Endothelial cell of umbilical vein (primary cell): ENCODE results near the gene GALNT8. TPM values are rescaled to one million over a fixed set of nuclear protein-coding genes. Genes with fewer than 3 reads are reported as not detected.

Source experiments
- BruUV-seq: library from RNA; stranded (reverse); fragments of 400-500 nt; replicated peaks from 2 replicates; lab custom pipeline; 2021; lab: Mats Ljungman, UMichigan
- CTCF ChIA-PET: fragments of 300-600, 350-600 bp; sonication (Branson Sonifier 250); formaldehyde crosslinking; loops from one replicate; lab custom pipeline; 2021; ENCODE audit warnings: antibody characterized with exemption, inconsistent platforms; lab: Charles Lee
- POLR2A ChIA-PET: fragments of 300-600, 350-600 bp; sonication (Branson Sonifier 250); formaldehyde crosslinking; loops from one replicate; lab custom pipeline; 2021; ENCODE audit warnings: antibody characterized with exemption, inconsistent platforms; lab: Charles Lee
- DNase-seq: peaks from one replicate; pipeline ENCODE4 v3.0.0-alpha.2; 2011; ENCODE audit warnings: low read depth, low spot score
- FAIRE-seq: peaks from 2 replicates; lab custom pipeline; 2011; peaks lifted over from hg19 to GRCh38; lab: Jason Lieb, UNC
- H2AFZ ChIP-seq: 2 replicates; pipeline ENCODE4 v1.6.0; 2012; ENCODE audit warnings: low read depth, low read length, control low read depth, inconsistent platforms
- H3K27ac ChIP-seq: 2 replicates; pipeline ENCODE4 v1.5.1; 2011; ENCODE audit warnings: low read depth, mild to moderate bottlenecking, control low read depth, low read length, moderate library complexity; ENCODE audit not compliant: insufficient read depth
- H3K27me3 ChIP-seq, 2 experiments: 2 replicates each; pipeline versions ENCODE4 v1.6.0 to v1.6.1; 2011; ENCODE audit warnings: low read length in 2 of 2, mixed read lengths in 1 of 2; ENCODE audit not compliant: control insufficient read depth in 2 of 2, insufficient read depth in 2 of 2
- H3K36me3 ChIP-seq, 2 experiments: 2 replicates in 1 of 2; 3 replicates in 1 of 2; pipeline ENCODE4 v1.5.1; 2011; ENCODE audit warnings: low read length in 2 of 2, mild to moderate bottlenecking in 1 of 2, moderate library complexity in 1 of 2; ENCODE audit not compliant: control insufficient read depth in 2 of 2, insufficient read depth in 2 of 2; ENCODE audit errors: extremely low read depth in 1 of 2
- H3K4me1 ChIP-seq: 3 replicates; pipeline ENCODE4 v1.5.1; 2011; ENCODE audit warnings: mild to moderate bottlenecking, low read length; ENCODE audit not compliant: control insufficient read depth, insufficient read depth; ENCODE audit errors: extremely low read depth
- H3K4me2 ChIP-seq: 2 replicates; pipeline ENCODE4 v1.6.1; 2011; ENCODE audit warnings: low read length, control low read depth, mixed read lengths; ENCODE audit not compliant: insufficient read depth
- H3K4me3 ChIP-seq, 3 experiments: fragments of 200-600 bp in 1 of 3; sonication (generic), shearing (Covaris generic) in 1 of 3; replicated peaks in 1 of 3; 2 replicates each; pipeline ENCODE4 v1.5.1; 2011 to 2016; ENCODE audit warnings: control low read depth in 3 of 3, low read length in 3 of 3, mild to moderate bottlenecking in 2 of 3, inconsistent platforms in 1 of 3, low read depth in 1 of 3, moderate library complexity in 1 of 3; ENCODE audit not compliant: insufficient read depth in 1 of 3
- H3K79me2 ChIP-seq: 2 replicates; pipeline ENCODE4 v1.6.0; 2012; ENCODE audit warnings: low read length, inconsistent platforms; ENCODE audit not compliant: control insufficient read depth, insufficient read depth
- H3K9ac ChIP-seq: replicated peaks from 2 replicates; pipeline ENCODE3; 2011; ENCODE audit warnings: low read length, control low read depth; ENCODE audit not compliant: insufficient read depth; ENCODE audit errors: extremely low read depth
- H3K9me1 ChIP-seq: replicated peaks from 3 replicates; pipeline ENCODE4 v1.6.0; 2011; ENCODE audit warnings: mild to moderate bottlenecking, low read length; ENCODE audit not compliant: control insufficient read depth, insufficient read depth; ENCODE audit errors: extremely low read depth
- H3K9me3 ChIP-seq: replicated peaks from 2 replicates; pipeline ENCODE4 v1.5.1; 2012; ENCODE audit warnings: low read length, inconsistent platforms; ENCODE audit not compliant: control insufficient read depth, insufficient read depth
- H4K20me1 ChIP-seq: replicated peaks from 2 replicates; pipeline ENCODE3; 2011; ENCODE audit warnings: mild to moderate bottlenecking, low read length; ENCODE audit not compliant: control insufficient read depth, insufficient read depth; ENCODE audit errors: extremely low read depth
- CTCF ChIP-seq, 2 donors: IDR thresholded peaks; 1 replicate in 1 of 2; 2 replicates in 1 of 2; pipeline ENCODE4 v1.5.1; 2011; ENCODE audit warnings: low read length in 2 of 2, mild to moderate bottlenecking in 2 of 2, moderate library complexity in 2 of 2, control low read depth in 1 of 2, inconsistent platforms in 1 of 2, low read depth in 1 of 2; ENCODE audit not compliant: insufficient read depth in 1 of 2; ENCODE audit errors: extremely low read depth in 1 of 2
- EZH2 ChIP-seq: IDR thresholded peaks from 2 replicates; pipeline ENCODE4 v1.6.1; 2012; ENCODE audit warnings: borderline replicate concordance, low read depth, mild to moderate bottlenecking, moderate library complexity, low read length, inconsistent platforms; ENCODE audit not compliant: severe bottlenecking
- FOS ChIP-seq: IDR thresholded peaks from 2 replicates; pipeline ENCODE4 v1.6.1; 2011; ENCODE audit warnings: mild to moderate bottlenecking, low read length, moderate library complexity, borderline replicate concordance; ENCODE audit not compliant: insufficient read depth
- GATA2 ChIP-seq: IDR thresholded peaks from 2 replicates; pipeline ENCODE4 v1.7.0; 2011; ENCODE audit warnings: low read depth, mild to moderate bottlenecking, moderate library complexity, mixed read lengths, low read length; ENCODE audit not compliant: insufficient read length, insufficient read depth
- JUN ChIP-seq: IDR thresholded peaks from 2 replicates; pipeline ENCODE4 v1.6.1; 2011; ENCODE audit warnings: borderline replicate concordance, low read depth; ENCODE audit not compliant: insufficient read length, insufficient read depth
- MYC ChIP-seq: IDR thresholded peaks from one replicate; pipeline ENCODE4 v1.6.1; 2011; ENCODE audit warnings: mild to moderate bottlenecking, low read depth, low read length
- POLR2A ChIP-seq: IDR thresholded peaks from 2 replicates; pipeline ENCODE4 v1.6.1; 2012; ENCODE audit warnings: low read depth, mild to moderate bottlenecking, control low read depth, low read length
- POLR2AphosphoS5 ChIP-seq: IDR thresholded peaks from 2 replicates; pipeline ENCODE4 v1.6.1; 2012; ENCODE audit warnings: low read depth, mild to moderate bottlenecking, control low read depth, low read length, moderate library complexity; ENCODE audit not compliant: insufficient read depth
- dilution Hi-C: fragments of 300-500 bp; cut with MboI; formaldehyde crosslinking; loops from one replicate; pipeline ENCODE4 v1.15.0; 2019; ENCODE audit warnings: low sequenced_read_pairs; ENCODE audit not compliant: extremely low pct_ligation_motif_present
- intact Hi-C: fragments of 100-400 bp; cut with micrococcal nuclease; formaldehyde crosslinking; loops from one replicate; pipeline ENCODE4 v1.10.0; 2022
- polyA plus RNA-seq, 4 experiments: library from polyadenylated mRNA; depleted of rRNA in 3 of 4; stranded (reverse) in 3 of 4; unstranded in 1 of 4; fragments of >200 nt; gene quantifications; 2 replicates each; pipeline versions ENCODE4 v1.2.1 to v1.2.3, GENCODE V29; 2011 to 2012; ENCODE audit warnings: missing spikeins in 1 of 4
- total RNA-seq: library from RNA; stranded (reverse); gene quantifications from 2 replicates; pipeline ENCODE4 v1.2.3, GENCODE V29; 2021
- TF ChIP-seq, protein P1 (sequence below): IDR thresholded peaks from 2 replicates; pipeline ENCODE4 v1.6.1; 2011; ENCODE audit not compliant: insufficient read depth, insufficient read length

The GALNT8 gene
- total and polyA plus RNA-seq, 2 donors (not counting 3 experiments of a cell fraction or from before 2014, with no cell fraction given): 0.03 to 0.09 TPM

DNA sequence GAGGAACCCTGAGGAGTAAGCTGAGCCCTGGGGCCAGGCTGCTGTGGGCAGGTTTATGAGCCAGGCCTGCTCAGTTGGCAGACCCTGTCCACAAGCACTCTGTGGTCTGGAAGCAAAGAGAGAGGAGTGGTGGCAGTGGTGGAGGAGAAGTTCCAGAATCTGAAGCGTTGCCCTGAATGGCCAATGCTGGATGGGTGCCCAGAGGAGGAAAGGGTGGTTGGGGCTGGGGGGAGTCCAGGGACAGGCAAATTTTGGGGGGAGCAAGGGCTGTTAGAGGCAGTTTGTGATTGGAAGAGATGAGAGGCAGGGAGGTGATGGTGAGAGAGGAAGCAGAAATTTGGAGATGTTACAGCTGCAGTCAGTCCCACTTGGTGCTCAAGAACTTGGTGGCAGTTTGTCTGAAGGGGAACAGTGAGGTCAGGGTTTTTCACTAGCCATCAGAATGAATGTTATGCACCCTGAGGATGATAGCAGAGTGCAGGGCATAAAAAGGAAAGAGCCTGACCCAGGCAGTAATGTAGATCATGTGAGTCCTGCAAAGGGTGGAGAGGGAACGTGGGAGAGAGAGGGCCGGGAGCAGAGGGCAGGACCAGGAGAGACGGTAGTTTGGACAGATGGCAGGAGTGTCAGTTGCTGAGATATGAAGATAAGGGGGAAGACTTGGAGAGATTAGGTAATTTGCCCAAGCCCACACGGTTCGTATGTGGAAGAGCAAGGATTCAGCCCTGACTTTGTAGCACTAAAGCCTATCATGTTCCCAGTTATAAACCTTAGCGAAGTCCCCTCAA, 51.2 kb downstream of the GALNT8 start:
- CTCF ChIA-PET: no interaction called here
- no peak overlapping the region for H3K9ac ChIP-seq
- H3K4me1 ChIP-seq: no peaks in the 10 kb centered on the region
- TF ChIP-seq POLR2AphosphoS5 (no peak), JUN (no peak), FOS (no peak), POLR2A (no peak), MYC (no peak), CTCF (IDR thresholded peaks at IDR 0.05; ENCODE audit: extremely low read depth in 1 of 2, insufficient read depth in 1 of 2, low read depth in 1 of 2, low read length in 2 of 2) (no peak), GATA2 (no peak), EZH2 (no peak)
- TF ChIP-seq, protein P1, sequence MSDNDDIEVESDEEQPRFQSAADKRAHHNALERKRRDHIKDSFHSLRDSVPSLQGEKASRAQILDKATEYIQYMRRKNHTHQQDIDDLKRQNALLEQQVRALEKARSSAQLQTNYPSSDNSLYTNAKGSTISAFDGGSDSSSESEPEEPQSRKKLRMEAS: no peak
- H3K36me3 ChIP-seq: no peaks in the 10 kb centered on the region
- no peak overlapping the region for H3K27ac ChIP-seq
- H3K9me3 ChIP-seq: no peaks in the 10 kb centered on the region
- no peak overlapping the region for H3K4me2 ChIP-seq
- no peaks in the 10 kb centered on the region for H4K20me1 ChIP-seq
- peaks cover 0 to 7% of the 10 kb centered on the region in 2 experiments for H3K27me3 ChIP-seq
- DNase-seq (no peak), FAIRE-seq (no peak)
- no peak overlapping the region for H2AFZ ChIP-seq
- no peaks in the 10 kb centered on the region for H3K9me1 ChIP-seq
- H3K79me2 ChIP-seq: no peaks in the 10 kb centered on the region
- BruUV-seq: no TSS peak
- H3K4me3 ChIP-seq: no peak overlapping the region
- dilution Hi-C loops: no loop called here
- intact Hi-C loops: no loop called here
- POLR2A ChIA-PET: no interaction called here
